C1 segment of cervical spinal cord (tissue), 14 donors: Measurements from ENCODE around the gene ERC2.
"Not testable (repeated sequence)": the region's sequence is repeated elsewhere in the genome, so short reads cannot be mapped to it uniquely, and the experiment has no call there.

Experiments used
- DNase-seq, 14 donors: peaks; one replicate each; lab custom pipeline; 2025; lab: John Stamatoyannopoulos, UW

ERC2 gene

DNA sequence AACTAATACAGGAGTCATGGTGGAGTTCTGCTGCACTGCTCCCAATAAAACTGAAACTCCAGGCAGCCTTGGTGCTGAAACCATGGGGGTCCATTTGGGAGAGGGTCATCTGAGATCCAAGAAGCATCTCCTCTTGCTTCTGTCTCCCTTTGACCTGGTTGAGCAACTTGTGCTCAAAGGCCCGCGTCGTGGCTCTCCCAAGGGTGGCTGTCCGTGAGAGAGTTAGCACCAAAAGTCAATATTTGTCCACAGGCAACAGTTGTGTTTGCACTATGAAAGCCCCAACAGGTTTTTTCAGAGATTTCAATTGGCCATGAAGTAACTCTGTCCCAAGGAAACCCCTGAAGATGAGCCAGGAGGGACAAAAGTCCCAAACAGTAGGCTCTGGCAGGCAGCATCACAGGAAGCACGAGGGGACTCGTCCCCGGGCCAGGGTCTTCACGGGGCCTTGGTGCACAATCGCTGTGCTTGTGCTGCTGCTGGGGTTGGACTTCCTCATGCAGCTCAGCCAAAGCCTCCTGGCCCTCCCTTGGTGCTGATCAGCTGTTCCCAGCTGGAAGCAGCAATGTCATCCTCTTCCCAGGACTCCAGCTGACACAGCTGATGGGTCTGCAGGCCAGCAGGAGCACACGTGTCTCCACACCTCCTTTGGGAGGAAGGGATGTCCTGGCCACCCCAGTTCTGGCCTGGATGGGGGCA, 941.8 kb downstream of the ERC2 start:
- no peak for DNase-seq

GRCh38 chr3:55525436-55525835, 942.8 kb downstream of the ERC2 start:
- no peak for DNase-seq

GRCh38 chr3:55524565-55525244, 943.6 kb downstream of the ERC2 start:
- no peak for DNase-seq

GRCh38 chr3:55523471-55523870, 944.8 kb downstream of the ERC2 start:
- DNase-seq: no peak

- peak in 1 of 14 donors; percentile 1 for DNase-seq
These were observed 946.4 kb downstream of the ERC2 start for GRCh38 chr3:55521738-55522421.

DNA sequence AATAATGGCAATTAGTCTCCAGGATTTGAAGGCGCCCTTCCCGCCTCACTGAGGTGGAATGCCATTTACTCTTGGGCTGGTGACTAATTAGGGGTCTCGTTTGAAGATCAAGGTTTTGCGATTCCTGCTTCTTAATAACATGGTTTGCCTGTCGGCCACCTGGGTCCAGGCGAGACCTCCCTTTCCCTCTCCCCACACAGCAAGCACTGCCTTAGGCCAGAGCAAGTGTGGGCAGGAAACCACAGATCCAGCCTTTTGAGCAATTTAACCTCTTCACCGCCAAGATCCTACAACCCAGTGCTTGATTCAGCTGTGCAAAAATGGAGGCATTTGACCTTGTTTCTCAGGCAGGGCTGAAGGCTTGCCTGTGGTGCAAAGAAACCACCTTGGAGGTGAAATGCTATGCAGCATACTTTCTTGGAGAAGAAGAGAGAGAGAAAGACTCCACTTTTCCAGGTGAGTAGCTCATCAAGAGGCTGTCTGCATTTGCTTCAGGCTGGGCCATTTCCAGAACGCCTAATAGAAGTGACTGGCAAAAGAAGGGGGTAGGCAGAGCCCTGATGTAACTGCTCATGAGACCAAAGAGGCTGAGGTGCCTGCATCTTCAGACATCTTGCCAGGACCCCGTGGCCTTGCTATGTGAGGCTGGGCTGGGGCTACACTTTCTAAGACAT, 947.1 kb downstream of the ERC2 start:
- DNase-seq: no peak

DNA sequence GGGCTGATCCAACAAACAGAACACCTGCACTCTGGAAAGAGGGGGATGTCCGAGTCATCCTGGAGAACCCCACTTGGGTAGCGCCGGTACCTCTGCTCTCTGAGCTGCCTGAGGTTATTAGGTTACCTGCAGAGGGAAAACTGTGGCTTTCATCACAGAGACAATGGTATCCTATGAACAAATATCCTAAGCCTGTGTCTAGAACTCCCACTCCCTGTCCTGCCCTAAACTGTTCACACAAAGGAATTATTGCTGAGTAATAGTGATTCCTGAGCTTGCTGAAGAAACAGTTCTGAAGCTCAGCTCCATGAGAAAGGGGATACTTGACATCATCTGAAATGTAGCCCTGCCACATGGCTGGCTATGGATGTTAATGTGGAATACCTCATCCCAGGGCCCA, 949.2 kb downstream of the ERC2 start:
- DNase-seq: no peak

GRCh38 chr3:55518451-55518850, 949.8 kb downstream of the ERC2 start:
- no peak for DNase-seq

DNA sequence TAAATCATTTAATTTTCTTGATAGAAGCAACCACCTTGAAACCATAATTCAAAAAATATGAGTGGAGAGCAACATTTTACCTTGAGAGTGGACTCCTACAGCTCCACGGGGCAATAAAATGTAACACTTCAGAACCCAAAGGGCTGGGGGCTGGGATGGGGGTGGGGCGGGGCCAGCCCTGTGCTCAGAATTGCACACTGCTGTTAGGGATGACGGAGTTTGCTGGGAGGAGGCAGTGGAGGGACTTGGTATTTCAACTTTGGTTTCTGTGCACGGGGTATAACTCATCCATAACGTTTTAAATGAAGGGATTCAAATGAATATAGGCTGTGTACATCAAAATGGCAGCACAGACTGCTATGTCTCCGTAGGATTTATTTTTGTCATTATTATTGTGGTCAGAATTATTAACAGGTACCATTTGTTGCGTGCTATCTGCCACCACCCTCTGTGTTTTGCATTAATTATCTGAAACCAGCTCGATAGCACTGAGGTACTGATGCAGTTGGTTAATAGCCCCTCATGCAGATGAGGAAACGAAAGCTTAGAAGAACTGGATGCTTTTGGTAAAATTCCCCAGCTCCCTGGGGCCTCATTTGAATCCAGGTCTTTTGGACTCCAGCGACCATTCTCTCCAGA, 951.8 kb downstream of the ERC2 start:
- no peak for DNase-seq

GRCh38 chr3:55515550-55516246, 952.6 kb downstream of the ERC2 start:
- DNase-seq: no peak

GRCh38 chr3:55514962-55515361, 953.3 kb downstream of the ERC2 start:
- DNase-seq: no peak

DNA sequence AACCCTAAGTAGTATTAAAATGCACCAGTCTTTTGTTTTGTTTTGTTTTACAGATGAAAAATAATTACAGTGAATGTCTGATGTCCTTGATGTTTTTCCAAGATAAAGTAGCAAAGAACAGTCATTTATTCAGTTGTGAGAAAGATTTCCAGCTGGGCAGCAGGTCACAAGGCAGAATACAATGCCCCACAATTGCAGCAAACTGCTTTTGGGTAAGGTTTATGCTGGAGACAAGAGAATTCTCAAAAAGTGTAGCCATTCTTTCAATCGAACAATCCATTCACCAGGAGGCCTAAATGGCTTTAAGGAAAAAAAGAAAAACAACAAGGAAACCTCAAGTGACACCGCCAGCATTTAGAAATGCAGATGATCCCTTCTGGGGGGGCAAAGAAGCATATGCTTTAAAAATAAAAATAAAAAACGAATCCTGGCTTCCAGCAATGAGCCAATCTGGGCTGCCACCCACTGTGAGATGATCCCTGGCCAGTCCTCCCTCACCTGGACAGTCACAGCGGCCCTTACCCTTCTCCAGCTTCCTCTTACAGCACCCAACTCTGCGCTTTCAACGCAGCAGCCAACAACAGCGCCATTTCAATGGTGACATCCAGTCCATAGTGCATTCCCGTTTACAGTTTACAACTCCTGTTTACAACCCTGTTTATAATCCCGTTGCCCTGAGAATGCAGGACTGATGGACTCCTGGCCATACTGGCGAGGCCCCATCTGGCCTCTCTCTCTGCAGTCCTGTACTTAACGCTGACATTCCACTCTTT, 955.5 kb downstream of the ERC2 start:
- DNase-seq: peak in 1 of 14 donors; percentile 12

DNA sequence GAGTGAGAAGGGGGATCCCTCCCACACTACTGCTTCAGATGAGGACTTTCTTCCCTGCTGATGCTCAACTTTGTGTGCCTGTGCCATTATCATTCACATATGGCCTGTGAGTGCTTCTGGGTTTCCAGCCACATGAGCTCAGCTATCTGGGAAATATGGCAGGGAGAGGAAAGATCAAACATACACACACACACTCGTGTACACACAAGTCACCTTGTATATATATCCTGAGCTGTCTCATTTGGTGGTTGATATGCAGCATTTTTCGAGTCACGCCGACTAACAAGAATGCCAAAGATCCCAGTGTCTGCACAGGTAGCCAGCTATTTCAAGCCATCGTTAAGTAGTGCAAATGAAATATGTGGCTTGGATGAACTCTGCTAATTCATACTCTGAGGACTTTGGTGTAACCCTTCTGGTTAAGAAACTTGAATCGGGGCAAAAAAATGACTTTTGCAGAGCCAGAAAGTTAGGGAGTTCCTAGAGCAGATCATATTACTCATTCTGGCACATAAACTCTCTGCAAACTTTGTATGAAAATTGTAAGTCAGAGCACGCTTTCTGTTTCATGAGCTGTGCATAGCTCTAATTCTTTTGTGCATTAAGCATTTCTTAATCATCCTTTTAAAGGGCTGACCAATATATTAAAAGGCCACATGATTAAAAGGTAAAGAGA, 956.2 kb downstream of the ERC2 start:
- DNase-seq: no peak

DNA sequence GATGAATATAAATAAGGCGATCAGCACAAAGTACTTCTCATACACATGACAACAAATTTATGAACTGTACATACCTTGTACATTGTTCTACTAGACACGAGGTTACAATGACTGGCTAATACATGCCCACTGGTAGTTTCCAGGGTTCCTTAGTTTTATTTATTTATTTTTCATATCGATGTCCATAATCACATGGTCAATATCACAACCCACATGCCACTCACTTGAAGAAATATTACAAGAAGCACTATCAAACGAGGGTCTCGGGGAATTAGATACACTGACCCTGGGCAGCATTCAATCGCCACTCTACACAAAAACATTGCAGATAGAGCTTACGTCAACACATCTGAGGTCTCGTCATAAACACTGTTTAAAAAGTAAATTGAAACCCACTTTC, 959.9 kb downstream of the ERC2 start:
- DNase-seq: no peak

- DNase-seq: no peak
These were observed 960.5 kb downstream of the ERC2 start for GRCh38 chr3:55507808-55508207.

- DNase-seq: no peak
These were observed 962.5 kb downstream of the ERC2 start for GRCh38 chr3:55505776-55506175.

- not testable (repeated sequence) for DNase-seq
These were observed 963.2 kb downstream of the ERC2 start for GRCh38 chr3:55505102-55505501.

DNA sequence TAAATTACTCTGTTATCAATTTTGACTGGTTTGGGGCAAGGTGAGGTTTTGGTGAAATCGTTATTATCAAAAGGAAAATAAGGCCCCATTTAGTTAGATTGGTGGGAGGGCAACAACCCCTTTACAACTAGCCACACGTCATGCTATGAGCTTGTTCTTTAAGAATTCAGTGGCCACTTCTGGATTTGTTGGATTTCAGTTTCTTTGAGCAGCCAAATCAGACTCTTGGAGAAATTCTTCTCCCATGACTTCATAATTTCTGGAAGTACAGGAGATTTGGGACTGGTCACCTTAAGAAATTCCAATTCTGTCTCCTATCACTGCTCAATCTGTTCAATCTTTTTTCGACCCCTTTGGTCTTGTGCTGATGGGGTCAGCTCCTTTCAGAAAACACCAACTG, 966.4 kb downstream of the ERC2 start:
- no peak for DNase-seq

DNA sequence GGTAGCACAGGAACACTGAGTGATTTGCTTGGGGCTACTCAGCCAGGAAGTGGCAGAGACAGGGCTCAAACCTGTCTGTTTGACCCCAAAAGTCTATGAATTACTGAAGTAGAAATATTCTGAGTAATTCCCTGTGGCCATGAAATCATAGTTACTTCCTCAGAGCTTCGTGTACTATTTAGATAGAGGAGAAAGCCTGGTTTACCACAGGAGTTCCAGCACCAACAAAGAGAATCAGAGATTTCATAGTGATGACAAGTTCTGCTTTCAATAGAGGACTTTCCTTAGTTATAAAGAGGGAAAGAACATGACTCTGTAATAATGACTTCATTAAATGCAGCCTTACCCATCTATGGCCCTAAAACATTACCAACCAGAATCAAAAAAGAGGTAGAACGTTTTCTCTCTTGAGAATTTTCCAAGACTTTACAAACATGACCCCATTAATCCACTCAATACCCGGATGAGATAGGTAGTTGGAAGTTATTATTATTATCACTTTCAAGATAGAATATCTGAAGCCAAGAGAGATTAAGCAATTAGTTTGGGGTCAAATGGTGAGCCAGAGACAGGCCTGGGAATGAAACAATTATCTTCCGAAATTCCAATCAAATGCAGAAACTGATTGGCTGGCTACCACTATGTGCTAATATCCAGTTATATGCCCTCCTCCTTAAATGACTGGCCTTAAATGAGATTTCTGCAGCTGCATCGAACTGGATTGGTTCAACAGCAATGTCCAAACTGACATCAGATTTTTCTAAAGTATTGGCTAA, 967.5 kb downstream of the ERC2 start:
- no peak for DNase-seq
